GM12873 (cell line): Measurements from ENCODE around the gene SLC7A9.

ENCODE experiments used
- TF ChIP-seq, protein P1 (sequence below): IDR thresholded peaks from 2 replicates; pipeline ENCODE4 v1.5.1; 2012; ENCODE audit warnings: low read depth, mild to moderate bottlenecking, moderate library complexity, low read length, control low read depth; ENCODE audit not compliant: insufficient read depth; ENCODE audit errors: missing control alignments

SLC7A9 gene

DNA sequence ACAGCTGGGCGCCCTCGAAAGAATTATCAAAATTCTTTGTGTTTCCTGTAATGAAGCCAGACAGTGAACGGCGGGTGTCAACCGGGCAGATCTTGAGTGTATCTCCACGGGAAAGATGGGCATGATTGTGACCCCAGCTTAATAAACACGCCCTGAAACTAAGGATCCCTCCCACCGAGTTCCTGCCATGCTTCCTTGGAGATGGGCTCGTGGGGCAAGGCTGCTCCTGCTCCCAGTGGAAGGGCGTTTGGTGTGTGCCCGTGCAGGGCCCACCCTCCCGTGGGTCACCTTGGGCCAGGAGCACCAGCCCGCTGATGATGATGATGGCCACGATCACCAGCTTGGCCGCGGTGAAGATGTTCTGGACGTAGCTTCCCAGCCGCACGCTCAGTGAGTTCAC is 7.4 kb downstream of the SLC7A9 start:
- TF ChIP-seq, protein P1, sequence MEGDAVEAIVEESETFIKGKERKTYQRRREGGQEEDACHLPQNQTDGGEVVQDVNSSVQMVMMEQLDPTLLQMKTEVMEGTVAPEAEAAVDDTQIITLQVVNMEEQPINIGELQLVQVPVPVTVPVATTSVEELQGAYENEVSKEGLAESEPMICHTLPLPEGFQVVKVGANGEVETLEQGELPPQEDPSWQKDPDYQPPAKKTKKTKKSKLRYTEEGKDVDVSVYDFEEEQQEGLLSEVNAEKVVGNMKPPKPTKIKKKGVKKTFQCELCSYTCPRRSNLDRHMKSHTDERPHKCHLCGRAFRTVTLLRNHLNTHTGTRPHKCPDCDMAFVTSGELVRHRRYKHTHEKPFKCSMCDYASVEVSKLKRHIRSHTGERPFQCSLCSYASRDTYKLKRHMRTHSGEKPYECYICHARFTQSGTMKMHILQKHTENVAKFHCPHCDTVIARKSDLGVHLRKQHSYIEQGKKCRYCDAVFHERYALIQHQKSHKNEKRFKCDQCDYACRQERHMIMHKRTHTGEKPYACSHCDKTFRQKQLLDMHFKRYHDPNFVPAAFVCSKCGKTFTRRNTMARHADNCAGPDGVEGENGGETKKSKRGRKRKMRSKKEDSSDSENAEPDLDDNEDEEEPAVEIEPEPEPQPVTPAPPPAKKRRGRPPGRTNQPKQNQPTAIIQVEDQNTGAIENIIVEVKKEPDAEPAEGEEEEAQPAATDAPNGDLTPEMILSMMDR: no peak

DNA sequence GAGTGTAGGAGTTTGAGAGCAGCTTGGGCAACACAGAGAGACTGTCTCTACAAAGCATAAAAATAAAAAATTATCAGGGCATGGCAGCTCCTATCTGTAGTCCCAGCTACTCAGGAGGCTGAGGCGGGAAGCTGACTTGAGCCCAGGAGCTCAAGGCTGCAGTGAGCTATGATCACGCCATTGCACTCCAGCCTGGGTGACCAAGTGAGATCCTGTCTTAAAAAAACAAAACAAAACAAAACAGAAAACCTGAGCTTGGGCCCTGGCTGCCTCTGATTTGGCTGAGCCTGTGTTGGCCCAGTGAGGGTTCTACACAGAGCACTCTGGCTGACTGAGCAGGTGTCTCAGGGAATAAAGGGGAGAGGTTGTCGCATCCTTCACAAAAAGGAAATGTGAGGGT is 8.0 kb downstream of the SLC7A9 start:
- TF ChIP-seq, protein P1: no peak

GRCh38 chr19:32859591-32859990 is 10.0 kb downstream of the SLC7A9 start:
- TF ChIP-seq, protein P1: no peak

GRCh38 chr19:32858559-32858958 is 11.0 kb downstream of the SLC7A9 start:
- TF ChIP-seq, protein P1: no peak

DNA sequence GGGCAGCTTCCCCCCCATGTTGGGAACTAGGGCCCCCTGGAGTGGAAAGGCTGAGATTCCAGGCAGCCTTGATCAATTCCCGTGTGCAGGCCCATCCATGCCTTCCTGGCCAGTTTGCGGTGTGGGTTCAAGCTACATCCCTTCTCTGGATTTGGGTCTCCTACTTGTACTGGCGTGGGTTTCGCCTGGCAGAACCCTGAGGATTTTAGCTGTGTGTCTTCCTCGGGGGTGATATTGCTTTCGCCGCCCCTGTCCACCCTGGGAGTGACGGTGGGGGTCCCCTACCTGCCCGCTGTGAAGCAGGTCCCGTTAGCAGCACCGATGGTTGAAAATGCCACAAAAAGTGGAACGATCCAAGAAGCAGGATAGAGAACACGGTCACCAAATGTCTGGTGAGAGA is 11.4 kb downstream of the SLC7A9 start:
- TF ChIP-seq, protein P1: no peak

- TF ChIP-seq, protein P1: no peak
Measured at GRCh38 chr19:32857584-32857983, 12.0 kb downstream of the SLC7A9 start.

DNA sequence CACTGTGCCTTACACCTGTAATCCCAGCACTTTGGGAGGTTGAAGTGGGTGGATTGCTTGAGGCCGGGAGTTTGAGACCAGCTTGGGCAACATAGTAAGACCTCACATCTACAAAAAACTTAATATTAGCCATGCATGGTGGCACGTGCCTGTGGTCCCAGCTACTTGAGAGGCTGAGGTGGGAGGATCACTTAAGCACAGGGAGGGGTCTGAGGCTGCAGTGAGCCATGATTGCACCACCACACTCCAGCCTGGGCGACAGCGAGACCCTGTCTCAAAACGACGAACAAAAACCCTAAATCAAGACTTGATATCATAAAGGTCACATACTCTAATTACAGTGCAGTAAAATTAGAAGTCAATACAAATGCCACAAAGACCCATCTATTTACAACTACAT is 17.4 kb downstream of the SLC7A9 start:
- TF ChIP-seq, protein P1: no peak
